ENCODE results near the gene SMYD2. TPM values are rescaled to one million over a fixed set of nuclear protein-coding genes. Genes with fewer than 3 reads are reported as not detected.

Gene SMYD2
- total and polyA plus RNA-seq, 3 donors from 2014 or later, result 73.9 to 89.4 (median 75.5) TPM

GRCh38 chr1:214277704-214278635, 3.0 kb upstream of the SMYD2 start:
- Histone ChIP-seq H3K36me3 (ENCODE audit: low read depth, missing control alignments) (no peaks in the 10 kb centered on the region), H3K4me1 (peaks cover 20% of the 10 kb centered on the region), H3K9me3 (no peaks in the 10 kb centered on the region), H3K4me3 (no peak overlapping the region), H3K27ac (no peak overlapping the region), H3K27me3 (no peaks in the 10 kb centered on the region)
- intact Hi-C loops (cut with DNase I; ENCODE audit: low total_unique reads), result no loop called here
- no peak for TF ChIP-seq CTCF (IDR thresholded peaks at IDR 0.05)
- TF ChIP-seq POLR2A (IDR thresholded peaks at IDR 0.05), result no peak
- WGBS, 2 donors, result 69 to 74% methylated on average over 11 of the region's 11 CpGs
- DNase-seq, result no peak

- WGBS, 2 donors, result 1% methylated on average over 18 to 30 of the region's 42 CpGs
- intact Hi-C loops (cut with DNase I; ENCODE audit: low total_unique reads), result no loop called here
- DNase-seq, result peak; percentile 56
Observed at GRCh38 chr1:214280386-214281020, 456 bp upstream of the SMYD2 start.

GRCh38 chr1:214281720-214282629, 1.0 kb downstream of the SMYD2 start:
- peak; percentile 49 for DNase-seq
- Histone ChIP-seq H3K4me3 (peak overlapping the region; percentile 74 to 93), H3K27ac (peak overlapping the region; percentile 90 to 94), H3K36me3 (ENCODE audit: low read depth, missing control alignments) (no peaks in the 10 kb centered on the region), H3K4me1 (peaks cover 29% of the 10 kb centered on the region), H3K9me3 (no peaks in the 10 kb centered on the region), H3K27me3 (no peaks in the 10 kb centered on the region)
- intact Hi-C loops (cut with DNase I; ENCODE audit: low total_unique reads), result no loop called here
- TF ChIP-seq CTCF (IDR thresholded peaks at IDR 0.05) (no peak), POLR2A (IDR thresholded peaks at IDR 0.05) (no peak)
- 6 to 12% methylated on average over 13 to 14 of the region's 14 CpGs for WGBS, 2 donors

More at GRCh38 chr1:214280386-214281020, 456 bp upstream of the SMYD2 start:
- H3K36me3 ChIP-seq (ENCODE audit: low read depth, missing control alignments), result no peaks in the 10 kb centered on the region
- H3K9me3 ChIP-seq, result no peaks in the 10 kb centered on the region
- TF ChIP-seq CTCF (IDR thresholded peaks at IDR 0.05), result no peak
- TF ChIP-seq POLR2A (IDR thresholded peaks at IDR 0.05), result no peak
- peak overlapping the region; percentile 74 to 93 for H3K4me3 ChIP-seq
- H3K27ac ChIP-seq, result peak overlapping the region; percentile 85 to 94
- no peaks in the 10 kb centered on the region for H3K27me3 ChIP-seq
- H3K4me1 ChIP-seq, result peaks cover 29% of the 10 kb centered on the region

GRCh38 chr1:214282630-214283242, 1.8 kb downstream of the SMYD2 start:
- WGBS, 2 donors, result 48 to 56% methylated on average over 9 of the region's 9 CpGs
- H3K4me1 ChIP-seq, result peaks cover 29% of the 10 kb centered on the region
- intact Hi-C loops (cut with DNase I; ENCODE audit: low total_unique reads), result no loop called here
- peak; percentile 54 for DNase-seq
- H3K36me3 ChIP-seq (ENCODE audit: low read depth, missing control alignments), result no peaks in the 10 kb centered on the region
- H3K27ac ChIP-seq, result peak overlapping the region; percentile 90 to 94
- TF ChIP-seq POLR2A (IDR thresholded peaks at IDR 0.05), result no peak
- no peak for TF ChIP-seq CTCF (IDR thresholded peaks at IDR 0.05)
- H3K4me3 ChIP-seq, result peak overlapping the region in 1 of 2 donors; percentile 74
- no peaks in the 10 kb centered on the region for H3K27me3 ChIP-seq
- H3K9me3 ChIP-seq, result no peaks in the 10 kb centered on the region

Data from testis (tissue), 3 donors.